ENCODE measurements around the gene DCHS2. TPM values are rescaled to one million over a fixed set of nuclear protein-coding genes. Genes with fewer than 3 reads are reported as not detected.
"Not testable (repeated sequence)": the region's sequence is repeated elsewhere in the genome, so short reads cannot be mapped to it uniquely, and the experiment has no call there.

The DCHS2 gene
- total RNA-seq, 1 donor, result 0.31 TPM

DNA sequence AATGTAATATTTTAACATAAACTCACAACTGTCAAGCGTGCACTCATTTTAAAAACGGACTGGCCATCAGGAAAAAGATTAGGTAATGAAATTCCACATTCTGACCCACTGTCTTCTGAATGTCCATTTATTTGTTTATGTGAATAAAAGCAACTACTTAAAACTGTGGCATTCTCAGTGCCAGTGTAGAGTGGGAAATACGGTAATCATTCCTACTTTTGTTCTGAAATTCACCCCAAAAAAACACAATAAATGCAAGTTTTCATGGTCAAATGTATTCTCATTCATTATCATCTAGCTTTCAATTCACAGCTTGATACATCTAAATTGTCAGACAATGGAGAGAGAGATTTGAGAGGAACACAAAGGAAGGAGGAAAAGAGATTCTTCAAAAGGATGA is 260.9 kb downstream of the DCHS2 start:
- Histone ChIP-seq H3K27me3 (ENCODE audit: insufficient read depth, low read length) (no peaks in the 10 kb centered on the region), H3K9me3 (ENCODE audit: low read depth, low read length) (no peaks in the 10 kb centered on the region), H3K4me1 (ENCODE audit: insufficient read depth, low read length) (no peaks in the 10 kb centered on the region), H3K4me3 (ENCODE audit: low read length) (no peak overlapping the region)

DNA sequence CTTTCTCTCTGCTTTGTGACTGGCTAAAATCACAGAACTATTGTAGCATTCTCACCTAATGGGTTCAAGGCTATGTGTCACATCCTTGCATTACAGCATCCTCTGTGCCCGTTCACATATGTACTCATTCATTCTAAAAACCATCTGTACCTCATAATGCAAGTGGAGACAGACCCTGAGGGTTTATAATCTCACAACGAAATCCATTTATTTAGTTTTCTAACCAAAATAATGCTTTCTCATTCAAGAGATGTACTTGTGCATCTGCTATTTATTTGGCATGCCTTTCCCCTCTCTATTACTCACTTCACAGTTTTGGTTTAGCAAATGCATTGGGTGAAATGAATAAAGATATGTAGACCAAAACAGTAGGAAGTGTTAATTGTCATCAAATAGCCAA is 261.5 kb downstream of the DCHS2 start:
- no peak overlapping the region for H3K4me3 ChIP-seq (ENCODE audit: low read length)
- no peaks in the 10 kb centered on the region for H3K27me3 ChIP-seq (ENCODE audit: insufficient read depth, low read length)
- peaks cover 3% of the 10 kb centered on the region for H3K9me3 ChIP-seq (ENCODE audit: low read depth, low read length)
- no peaks in the 10 kb centered on the region for H3K4me1 ChIP-seq (ENCODE audit: insufficient read depth, low read length)

DNA sequence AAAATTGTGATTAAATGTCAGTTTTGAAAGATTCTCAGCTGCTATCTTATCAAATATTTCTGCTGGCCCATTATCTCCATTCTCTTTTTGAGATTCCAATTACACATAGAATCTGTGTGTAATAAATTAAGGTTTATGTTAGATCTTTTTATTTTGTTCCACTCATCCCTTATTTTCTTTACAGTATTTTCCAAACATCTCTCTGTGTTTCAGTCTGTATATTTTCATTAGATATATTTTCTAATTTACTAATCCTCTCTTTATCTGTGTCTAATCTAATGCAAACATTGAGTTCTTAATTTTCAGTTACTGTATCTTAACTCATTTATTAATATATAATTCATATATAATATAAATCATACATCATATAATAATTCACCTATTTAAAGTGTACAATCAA is 268.7 kb downstream of the DCHS2 start:
- peaks cover 7% of the 10 kb centered on the region for H3K9me3 ChIP-seq (ENCODE audit: low read depth, low read length)
- no peak overlapping the region for H3K4me3 ChIP-seq (ENCODE audit: low read length)
- H3K27me3 ChIP-seq (ENCODE audit: insufficient read depth, low read length), result no peaks in the 10 kb centered on the region
- H3K4me1 ChIP-seq (ENCODE audit: insufficient read depth, low read length), result no peaks in the 10 kb centered on the region

DNA sequence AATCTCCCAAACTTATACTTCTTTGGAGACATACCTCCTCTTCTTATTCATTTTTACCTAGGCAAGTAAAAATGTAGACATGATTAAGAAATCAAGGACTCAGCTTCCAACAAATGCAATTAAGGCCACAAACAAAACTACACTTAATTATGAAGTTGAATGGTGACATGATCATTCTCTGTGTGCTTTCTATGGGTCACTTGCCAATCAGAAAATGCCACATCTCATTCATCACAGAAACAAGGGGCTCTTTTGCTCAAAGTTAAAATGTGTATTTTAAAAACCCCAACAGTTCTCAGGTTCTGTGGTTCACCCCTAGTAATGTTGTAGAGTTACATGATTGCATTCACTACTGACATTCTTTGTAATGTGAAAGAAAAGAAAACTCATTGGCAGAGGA is 273.5 kb downstream of the DCHS2 start:
- no peaks in the 10 kb centered on the region for H3K9me3 ChIP-seq (ENCODE audit: low read depth, low read length)
- no peaks in the 10 kb centered on the region for H3K4me1 ChIP-seq (ENCODE audit: insufficient read depth, low read length)
- no peaks in the 10 kb centered on the region for H3K27me3 ChIP-seq (ENCODE audit: insufficient read depth, low read length)
- no peak overlapping the region for H3K4me3 ChIP-seq (ENCODE audit: low read length)

DNA sequence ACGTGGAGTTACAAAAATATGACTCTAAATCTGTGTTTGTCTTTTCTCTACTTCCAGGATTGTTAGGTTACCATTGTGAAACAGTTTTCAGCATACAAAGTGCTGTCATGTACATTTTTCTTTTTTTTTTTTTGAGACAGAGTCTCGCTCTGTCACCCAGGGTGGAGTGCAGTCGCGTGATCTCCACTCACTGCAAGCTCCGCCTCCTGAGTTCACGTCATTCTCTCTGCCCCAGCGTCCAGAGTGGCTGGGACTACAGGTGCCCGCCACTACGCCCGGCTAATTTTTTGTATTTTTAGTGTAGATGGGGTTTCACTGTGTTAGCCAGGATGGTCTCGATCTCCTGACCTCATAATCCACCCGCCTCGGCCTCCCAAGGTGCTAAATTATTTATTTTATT is 274.2 kb downstream of the DCHS2 start:
- not testable (repeated sequence) for H3K27me3 ChIP-seq (ENCODE audit: insufficient read depth, low read length); H3K4me1 ChIP-seq (ENCODE audit: insufficient read depth, low read length); H3K4me3 ChIP-seq (ENCODE audit: low read length); H3K9me3 ChIP-seq (ENCODE audit: low read depth, low read length)

DNA sequence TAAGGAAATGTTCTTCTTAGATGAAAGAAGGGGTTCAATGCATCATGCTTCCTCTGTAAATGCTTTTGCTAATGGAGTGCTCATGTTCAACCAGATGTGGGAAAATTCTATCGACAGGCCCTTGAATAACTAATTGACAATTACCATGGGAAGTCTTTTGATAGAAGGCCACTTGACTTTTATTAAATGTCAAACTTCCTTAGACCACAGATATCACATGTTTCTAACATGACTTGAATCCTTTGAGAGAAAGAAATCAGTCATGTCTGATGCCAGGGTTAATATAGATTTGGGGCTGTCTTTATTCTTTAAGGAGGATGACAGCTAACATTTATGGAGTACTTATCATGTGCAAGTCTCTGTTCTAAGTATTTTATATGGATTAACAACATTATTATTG is 280.1 kb downstream of the DCHS2 start:
- H3K27me3 ChIP-seq (ENCODE audit: insufficient read depth, low read length), result no peaks in the 10 kb centered on the region
- no peak overlapping the region for H3K4me3 ChIP-seq (ENCODE audit: low read length)
- no peaks in the 10 kb centered on the region for H3K9me3 ChIP-seq (ENCODE audit: low read depth, low read length)
- H3K4me1 ChIP-seq (ENCODE audit: insufficient read depth, low read length), result no peaks in the 10 kb centered on the region

DNA sequence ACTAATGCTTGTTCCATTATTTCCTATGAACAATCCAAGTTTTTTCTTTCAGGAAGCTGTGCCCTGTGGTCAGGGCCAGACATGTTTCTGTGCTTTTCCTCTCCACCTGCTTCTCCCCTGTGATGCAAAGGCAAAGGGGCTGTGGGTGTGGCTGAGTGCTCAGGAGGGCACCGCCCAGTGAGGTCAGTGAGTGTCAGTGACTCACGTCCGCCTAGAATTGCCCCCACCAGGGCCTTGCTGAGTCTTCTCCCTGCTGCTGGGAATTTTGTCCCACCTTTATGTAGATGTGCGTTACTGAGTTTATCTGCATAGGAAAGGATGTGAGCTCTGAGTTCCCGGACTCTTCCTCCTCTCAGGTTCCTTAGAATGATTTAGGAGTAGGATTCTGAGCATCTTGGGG is 283.2 kb downstream of the DCHS2 start:
- H3K4me1 ChIP-seq (ENCODE audit: insufficient read depth, low read length), result no peaks in the 10 kb centered on the region
- H3K4me3 ChIP-seq (ENCODE audit: low read length), result no peak overlapping the region
- no peaks in the 10 kb centered on the region for H3K27me3 ChIP-seq (ENCODE audit: insufficient read depth, low read length)
- H3K9me3 ChIP-seq (ENCODE audit: low read depth, low read length), result no peaks in the 10 kb centered on the region

DNA sequence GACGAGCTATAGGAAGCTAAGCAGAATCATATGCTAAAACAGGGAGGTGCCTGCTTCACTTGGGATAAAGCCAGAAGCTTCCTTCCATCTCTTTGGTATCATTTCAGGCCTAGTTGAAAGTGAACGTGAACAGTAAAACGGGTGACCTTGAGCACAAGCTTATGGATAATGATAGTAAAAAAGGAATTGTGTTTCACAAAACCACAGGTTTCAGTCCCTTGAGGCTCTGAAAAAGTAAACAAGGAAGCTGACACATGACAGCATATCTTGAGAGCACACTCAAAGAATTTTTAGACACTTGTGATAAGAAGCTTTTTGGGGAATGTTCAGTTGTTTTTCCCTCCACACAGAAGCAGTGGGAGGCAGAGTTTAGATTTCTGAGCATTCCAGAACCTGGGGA is 286.1 kb downstream of the DCHS2 start:
- H3K9me3 ChIP-seq (ENCODE audit: low read depth, low read length), result no peaks in the 10 kb centered on the region
- no peaks in the 10 kb centered on the region for H3K27me3 ChIP-seq (ENCODE audit: insufficient read depth, low read length)
- H3K4me1 ChIP-seq (ENCODE audit: insufficient read depth, low read length), result no peaks in the 10 kb centered on the region
- no peak overlapping the region for H3K4me3 ChIP-seq (ENCODE audit: low read length)

DNA sequence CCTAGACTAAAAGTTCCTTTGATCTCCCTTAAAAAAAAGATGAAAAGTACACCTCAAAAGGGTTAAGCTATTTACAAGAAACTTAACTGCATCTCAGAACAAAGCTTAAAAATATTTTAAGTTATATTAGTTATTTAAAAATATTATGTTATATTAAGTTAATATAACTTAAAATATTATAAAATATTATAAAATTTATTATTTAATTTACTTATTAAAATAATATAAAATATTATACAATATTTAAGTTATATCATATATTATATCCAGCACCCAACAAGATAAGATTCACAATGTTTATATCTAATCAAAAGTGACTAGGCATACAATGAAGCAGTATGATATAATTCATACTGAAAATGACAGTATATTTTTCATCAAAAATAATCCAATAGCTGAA is 296.9 kb downstream of the DCHS2 start:
- no peak overlapping the region for H3K4me3 ChIP-seq (ENCODE audit: low read length)
- H3K27me3 ChIP-seq (ENCODE audit: insufficient read depth, low read length), result no peaks in the 10 kb centered on the region
- H3K4me1 ChIP-seq (ENCODE audit: insufficient read depth, low read length), result no peaks in the 10 kb centered on the region
- no peaks in the 10 kb centered on the region for H3K9me3 ChIP-seq (ENCODE audit: low read depth, low read length)

DNA sequence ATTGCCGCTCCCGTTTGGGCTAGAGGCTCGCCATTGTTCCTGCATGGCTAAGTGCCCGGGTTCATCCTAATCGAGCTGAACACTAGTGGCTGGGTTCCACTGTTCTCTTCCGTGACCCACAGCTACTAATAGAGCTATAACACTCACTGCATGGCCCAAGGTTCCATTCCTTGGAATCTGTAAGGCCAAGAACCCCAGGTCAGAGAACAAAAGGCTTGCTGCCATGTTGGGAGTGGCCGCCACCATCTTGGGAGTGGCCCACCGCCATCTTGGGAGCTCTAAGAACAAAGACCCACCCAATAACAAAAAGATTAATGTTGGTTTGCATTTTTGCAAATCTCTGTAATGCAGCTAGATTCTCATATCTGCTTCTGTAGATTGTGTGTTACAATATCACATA is 299.0 kb downstream of the DCHS2 start:
- no peaks in the 10 kb centered on the region for H3K27me3 ChIP-seq (ENCODE audit: insufficient read depth, low read length)
- no peak overlapping the region for H3K4me3 ChIP-seq (ENCODE audit: low read length)
- no peaks in the 10 kb centered on the region for H3K4me1 ChIP-seq (ENCODE audit: insufficient read depth, low read length)
- H3K9me3 ChIP-seq (ENCODE audit: low read depth, low read length), result no peaks in the 10 kb centered on the region

DNA sequence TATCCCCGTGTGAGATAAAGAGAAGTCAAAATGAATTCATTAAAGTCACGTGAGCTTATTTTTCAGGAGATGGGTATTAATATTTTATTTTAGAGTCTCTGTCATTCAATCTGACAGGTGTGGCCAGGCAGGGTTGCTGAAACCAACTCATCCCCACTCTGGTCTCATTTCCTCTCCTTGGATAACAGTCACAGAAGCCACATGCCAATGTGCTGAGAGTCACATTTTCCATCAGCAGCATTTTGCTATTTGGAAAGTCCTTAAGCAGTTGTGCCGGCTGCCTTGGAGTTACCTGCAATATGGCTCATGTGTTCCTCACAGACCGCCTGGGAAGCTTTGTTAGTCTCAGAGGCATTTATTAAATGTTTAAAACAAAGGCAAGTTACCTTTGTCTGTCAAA is 302.3 kb downstream of the DCHS2 start:
- Histone ChIP-seq H3K27me3 (ENCODE audit: insufficient read depth, low read length) (no peaks in the 10 kb centered on the region), H3K4me1 (ENCODE audit: insufficient read depth, low read length) (no peaks in the 10 kb centered on the region)

DNA sequence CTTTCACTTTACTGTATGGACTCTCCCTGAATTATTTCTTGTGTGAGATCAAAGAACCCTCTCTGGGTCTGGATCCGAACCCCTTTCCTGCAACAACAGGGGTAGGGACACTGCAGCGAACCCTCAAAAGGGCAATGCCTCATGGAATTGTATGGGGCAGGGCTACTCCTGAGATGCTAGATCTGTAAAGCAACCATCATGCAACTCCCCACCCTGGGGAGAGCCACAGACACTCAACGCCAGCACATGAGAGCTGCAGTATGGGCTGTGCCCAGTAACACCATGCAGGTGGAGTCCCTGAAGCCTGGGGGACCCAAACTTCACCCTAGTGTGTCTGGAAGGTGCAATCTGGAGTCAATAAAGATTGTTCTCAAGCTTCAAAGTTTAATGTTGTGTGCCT is 304.7 kb downstream of the DCHS2 start:
- Histone ChIP-seq H3K9me3 (ENCODE audit: low read depth, low read length) (no peaks in the 10 kb centered on the region), H3K4me1 (ENCODE audit: insufficient read depth, low read length) (no peaks in the 10 kb centered on the region), H3K4me3 (ENCODE audit: low read length) (no peak overlapping the region), H3K27me3 (ENCODE audit: insufficient read depth, low read length) (no peaks in the 10 kb centered on the region)

More for the DNA sequence above, 302.3 kb downstream of the DCHS2 start:
- Histone ChIP-seq H3K4me3 (ENCODE audit: low read length) (no peak overlapping the region), H3K9me3 (ENCODE audit: low read depth, low read length) (no peaks in the 10 kb centered on the region)

DNA sequence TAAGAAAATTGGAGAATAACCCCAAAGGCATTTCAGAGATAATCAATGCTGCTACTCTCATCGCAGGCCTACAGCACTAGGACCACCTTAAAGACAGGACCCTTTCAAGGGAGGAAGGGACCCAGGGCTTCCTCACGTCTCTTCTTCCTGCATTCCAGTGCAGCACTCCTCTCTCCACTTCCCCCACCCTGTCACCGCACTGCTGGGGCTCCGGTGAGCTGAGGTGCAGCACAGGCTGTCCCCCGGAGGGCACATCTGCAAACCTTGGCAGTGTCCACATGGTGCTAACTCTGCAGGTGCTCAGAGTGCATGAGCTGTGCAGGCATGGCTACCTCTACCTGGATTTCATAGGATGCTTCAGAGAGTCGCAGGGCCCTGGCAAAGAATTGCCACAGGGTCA is 305.6 kb downstream of the DCHS2 start:
- no peaks in the 10 kb centered on the region for H3K4me1 ChIP-seq (ENCODE audit: insufficient read depth, low read length)
- H3K27me3 ChIP-seq (ENCODE audit: insufficient read depth, low read length), result no peaks in the 10 kb centered on the region
- H3K4me3 ChIP-seq (ENCODE audit: low read length), result no peak overlapping the region

DNA sequence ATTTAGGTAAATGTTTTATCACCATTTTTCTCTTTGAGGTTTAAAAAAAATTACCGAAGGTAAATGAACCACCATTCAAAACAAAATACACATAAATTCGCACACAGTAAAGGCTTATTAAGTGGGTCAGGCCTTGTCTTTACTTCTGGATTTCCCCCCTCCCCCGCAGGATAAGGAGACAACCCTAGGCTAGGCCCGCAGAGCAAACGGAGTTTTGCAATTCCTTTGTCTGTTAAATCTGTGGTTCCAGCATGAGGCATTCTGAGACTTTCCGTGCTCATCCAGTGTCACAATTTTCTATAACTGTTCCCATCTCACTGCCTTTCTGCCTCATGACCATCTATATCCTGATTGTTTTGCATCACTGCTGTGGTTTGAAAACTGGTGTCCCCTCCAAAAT is 307.4 kb downstream of the DCHS2 start:
- Histone ChIP-seq H3K9me3 (ENCODE audit: low read depth, low read length) (no peaks in the 10 kb centered on the region), H3K27me3 (ENCODE audit: insufficient read depth, low read length) (no peaks in the 10 kb centered on the region), H3K4me3 (ENCODE audit: low read length) (no peak overlapping the region), H3K4me1 (ENCODE audit: insufficient read depth, low read length) (no peaks in the 10 kb centered on the region)

More for the DNA sequence above, 305.6 kb downstream of the DCHS2 start:
- no peaks in the 10 kb centered on the region for H3K9me3 ChIP-seq (ENCODE audit: low read depth, low read length)

DNA sequence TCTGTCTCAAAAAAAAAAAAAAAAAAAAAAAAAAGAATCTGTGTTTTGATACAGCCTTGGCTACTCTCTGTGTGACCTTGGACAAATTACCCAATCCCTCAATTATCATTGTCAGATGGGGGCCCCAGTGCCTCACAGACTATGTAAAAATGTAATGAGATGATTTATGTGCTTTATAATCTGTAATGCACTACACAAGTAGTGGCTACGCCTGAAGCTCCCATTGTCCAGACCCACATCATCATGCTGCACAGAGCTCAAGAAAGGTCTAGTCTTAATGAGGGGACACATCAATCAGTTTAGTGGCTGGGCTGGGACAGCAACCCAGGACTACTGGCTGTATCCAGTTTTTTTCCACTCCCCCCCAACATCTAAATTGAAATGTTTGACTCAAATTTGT is 308.3 kb downstream of the DCHS2 start:
- H3K4me3 ChIP-seq (ENCODE audit: low read length), result no peak overlapping the region
- H3K9me3 ChIP-seq (ENCODE audit: low read depth, low read length), result no peaks in the 10 kb centered on the region
- no peaks in the 10 kb centered on the region for H3K4me1 ChIP-seq (ENCODE audit: insufficient read depth, low read length)
- no peaks in the 10 kb centered on the region for H3K27me3 ChIP-seq (ENCODE audit: insufficient read depth, low read length)
